ENCODE data around the gene RTL9. TPM values are rescaled to one million over a fixed set of nuclear protein-coding genes. Genes with fewer than 3 reads are reported as not detected.

Gene RTL9
- total RNA-seq, 1 donor from 2014 or later, result 0.37 TPM

- TF ChIP-seq CTCF (conservative IDR thresholded peaks at IDR 0.05), result peak; percentile 93
- peak; percentile 82 for DNase-seq (ENCODE audit: low read depth, low spot score)
- H3K27me3 Mint-ChIP-seq (ENCODE audit: low read depth), result peaks cover 4% of the 10 kb centered on the region
- H3K4me3 Mint-ChIP-seq, result no peak overlapping the region
- no peaks in the 10 kb centered on the region for H3K36me3 Mint-ChIP-seq (ENCODE audit: low read depth)
- H3K9me3 Mint-ChIP-seq, result no peaks in the 10 kb centered on the region
- peaks cover 11% of the 10 kb centered on the region for H3K4me1 Mint-ChIP-seq
- H3K27ac Mint-ChIP-seq (ENCODE audit: unreplicated experiment), result peak overlapping the region; percentile 31
Observed at GRCh38 chrX:110407910-110408545, 49.4 kb downstream of the RTL9 start.

Other genes starting within 250 kb of the RTL9 start
- gene AMMECR1, start 40.8 kb upstream of the RTL9 start, total RNA-seq, result 20.4 and 22.2 TPM in 2 replicates